GM19025 (cell line): ENCODE data around the gene TMEM266.

Experiments used
- ATAC-seq: cut with Tn5 transposase; IDR thresholded peaks from one replicate; pipeline ENCODE4 v1.9.1; 2021; ENCODE audit warnings: mild to moderate bottlenecking, low read depth, moderate library complexity; ENCODE audit not compliant: unreplicated experiment

Gene TMEM266

GRCh38 chr15:76223521-76223920 lies 163.7 kb downstream of the TMEM266 start:
- ATAC-seq: no peak

- no peak for ATAC-seq
These were observed 169.5 kb downstream of the TMEM266 start for GRCh38 chr15:76229266-76229665.

- ATAC-seq: no peak
These were observed 174.1 kb downstream of the TMEM266 start for GRCh38 chr15:76233921-76234320.

GRCh38 chr15:76234337-76234889 lies 174.6 kb downstream of the TMEM266 start:
- ATAC-seq: no peak

GRCh38 chr15:76235186-76235826 lies 175.5 kb downstream of the TMEM266 start:
- ATAC-seq: no peak

- ATAC-seq: no peak
These were observed 176.6 kb downstream of the TMEM266 start for GRCh38 chr15:76236350-76236749.

GRCh38 chr15:76239786-76240185 lies 180.0 kb downstream of the TMEM266 start:
- no peak for ATAC-seq

- no peak for ATAC-seq
These were observed 185.4 kb downstream of the TMEM266 start for GRCh38 chr15:76245072-76245610.

- no peak for ATAC-seq
These were observed 191.9 kb downstream of the TMEM266 start for GRCh38 chr15:76251717-76252116.

GRCh38 chr15:76252249-76252648 lies 192.5 kb downstream of the TMEM266 start:
- no peak for ATAC-seq

- no peak for ATAC-seq
These were observed 194.1 kb downstream of the TMEM266 start for GRCh38 chr15:76253691-76254473.
